ENCODE measurements around the gene B9D1.

Gene B9D1

DNA sequence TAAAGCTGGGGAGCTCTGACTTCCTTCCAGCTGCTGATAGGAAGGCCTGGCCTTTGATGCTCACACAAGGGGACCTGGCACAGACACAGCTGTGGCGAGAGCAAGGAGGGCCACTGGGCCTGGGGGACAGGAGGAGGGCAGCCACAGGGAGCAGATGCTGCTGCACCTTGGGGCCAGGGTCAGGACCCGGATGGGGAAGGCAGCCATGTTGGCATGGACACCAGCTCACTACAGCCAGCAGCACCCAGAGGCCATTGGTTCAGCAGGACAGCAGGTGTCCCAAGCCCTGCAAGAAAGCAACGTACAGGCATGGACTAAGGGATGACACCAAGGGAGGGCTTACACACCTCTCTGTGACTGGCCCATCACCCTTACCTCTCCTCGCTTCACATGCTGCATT lies 40.5 kb upstream of the B9D1 start:
- no peak for TF ChIP-seq FOXP2 (optimal IDR thresholded peaks at IDR 0.05; ENCODE audit: borderline replicate concordance, extremely low read depth, extremely low read length, insufficient read depth)
- no peak for TF ChIP-seq TAF1 (IDR thresholded peaks at IDR 0.05; ENCODE audit: borderline replicate concordance, insufficient read depth, low read length)
- TF ChIP-seq POLR2AphosphoS5 (IDR thresholded peaks at IDR 0.05; ENCODE audit: low read depth, low read length) = no peak
- TF ChIP-seq, protein P1, sequence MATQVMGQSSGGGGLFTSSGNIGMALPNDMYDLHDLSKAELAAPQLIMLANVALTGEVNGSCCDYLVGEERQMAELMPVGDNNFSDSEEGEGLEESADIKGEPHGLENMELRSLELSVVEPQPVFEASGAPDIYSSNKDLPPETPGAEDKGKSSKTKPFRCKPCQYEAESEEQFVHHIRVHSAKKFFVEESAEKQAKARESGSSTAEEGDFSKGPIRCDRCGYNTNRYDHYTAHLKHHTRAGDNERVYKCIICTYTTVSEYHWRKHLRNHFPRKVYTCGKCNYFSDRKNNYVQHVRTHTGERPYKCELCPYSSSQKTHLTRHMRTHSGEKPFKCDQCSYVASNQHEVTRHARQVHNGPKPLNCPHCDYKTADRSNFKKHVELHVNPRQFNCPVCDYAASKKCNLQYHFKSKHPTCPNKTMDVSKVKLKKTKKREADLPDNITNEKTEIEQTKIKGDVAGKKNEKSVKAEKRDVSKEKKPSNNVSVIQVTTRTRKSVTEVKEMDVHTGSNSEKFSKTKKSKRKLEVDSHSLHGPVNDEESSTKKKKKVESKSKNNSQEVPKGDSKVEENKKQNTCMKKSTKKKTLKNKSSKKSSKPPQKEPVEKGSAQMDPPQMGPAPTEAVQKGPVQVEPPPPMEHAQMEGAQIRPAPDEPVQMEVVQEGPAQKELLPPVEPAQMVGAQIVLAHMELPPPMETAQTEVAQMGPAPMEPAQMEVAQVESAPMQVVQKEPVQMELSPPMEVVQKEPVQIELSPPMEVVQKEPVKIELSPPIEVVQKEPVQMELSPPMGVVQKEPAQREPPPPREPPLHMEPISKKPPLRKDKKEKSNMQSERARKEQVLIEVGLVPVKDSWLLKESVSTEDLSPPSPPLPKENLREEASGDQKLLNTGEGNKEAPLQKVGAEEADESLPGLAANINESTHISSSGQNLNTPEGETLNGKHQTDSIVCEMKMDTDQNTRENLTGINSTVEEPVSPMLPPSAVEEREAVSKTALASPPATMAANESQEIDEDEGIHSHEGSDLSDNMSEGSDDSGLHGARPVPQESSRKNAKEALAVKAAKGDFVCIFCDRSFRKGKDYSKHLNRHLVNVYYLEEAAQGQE (IDR thresholded peaks at IDR 0.05; ENCODE audit: insufficient read depth in 1 of 2, low read depth in 2 of 2, low read length in 2 of 2) = no peak
- TF ChIP-seq SIN3A (IDR thresholded peaks at IDR 0.05; ENCODE audit: borderline replicate concordance, insufficient read depth, low read length) = no peak

DNA sequence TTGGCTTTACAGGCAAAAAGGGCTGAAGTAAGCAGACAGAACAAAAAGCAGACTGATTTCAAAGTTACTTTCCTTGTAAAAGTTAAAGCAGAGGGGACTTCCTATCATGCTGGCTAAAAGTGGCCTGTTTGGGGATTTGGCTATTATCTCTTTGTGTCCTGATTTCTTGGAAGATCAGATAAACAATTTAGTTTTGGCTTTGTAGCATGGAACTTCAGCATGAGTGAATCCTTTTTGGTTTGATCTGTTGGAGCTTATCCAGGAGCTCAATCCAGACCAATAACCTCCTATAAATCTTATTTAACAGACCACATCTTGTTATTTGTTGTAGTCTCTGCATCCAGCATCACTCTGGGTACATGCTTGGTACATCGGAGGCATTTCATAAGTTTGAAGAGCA lies 39.6 kb upstream of the B9D1 start:
- TF ChIP-seq TAF1 (IDR thresholded peaks at IDR 0.05; ENCODE audit: borderline replicate concordance, insufficient read depth, low read length) (no peak), POLR2AphosphoS5 (IDR thresholded peaks at IDR 0.05; ENCODE audit: low read depth, low read length) (no peak), FOXP2 (optimal IDR thresholded peaks at IDR 0.05; ENCODE audit: borderline replicate concordance, extremely low read depth, extremely low read length, insufficient read depth) (no peak)
- TF ChIP-seq, protein P1 (IDR thresholded peaks at IDR 0.05; ENCODE audit: insufficient read depth in 1 of 2, low read depth in 2 of 2, low read length in 2 of 2) = no peak

DNA sequence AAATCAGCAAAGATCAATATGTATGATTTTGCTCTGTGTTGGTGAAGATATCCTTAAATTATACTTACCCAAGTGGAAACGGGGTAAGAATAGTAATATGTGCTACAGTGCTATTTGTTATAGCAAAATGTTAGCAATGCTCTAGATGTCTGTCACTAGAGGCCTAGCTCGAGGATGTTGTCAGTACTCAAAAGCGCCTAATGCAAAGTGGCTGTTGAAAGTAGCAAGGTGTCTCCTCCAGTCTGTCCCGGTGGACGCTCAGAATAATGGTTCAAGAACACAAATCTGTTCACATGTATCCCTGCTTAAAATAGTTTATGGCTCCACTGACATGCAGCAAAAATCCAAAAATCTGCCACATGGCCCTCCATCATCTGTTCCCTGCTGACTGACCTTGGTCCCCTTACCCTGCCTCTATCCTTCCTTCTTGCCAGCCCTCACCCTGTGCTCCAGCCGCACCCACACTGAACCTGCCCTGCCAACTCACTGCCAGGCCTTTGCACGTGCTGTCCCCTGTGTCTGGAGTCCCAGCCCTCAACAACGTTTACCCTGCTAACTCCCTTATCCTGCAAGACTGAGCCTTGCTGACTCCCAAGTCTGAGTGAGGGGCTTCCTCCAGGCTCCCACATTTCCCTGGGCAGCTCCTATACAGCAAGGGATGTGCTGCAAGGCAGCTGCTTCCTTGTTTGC lies 38.9 kb upstream of the B9D1 start:
- no peak for TF ChIP-seq POLR2AphosphoS5 (IDR thresholded peaks at IDR 0.05; ENCODE audit: low read depth, low read length)
- TF ChIP-seq TAF1 (IDR thresholded peaks at IDR 0.05; ENCODE audit: borderline replicate concordance, insufficient read depth, low read length) = no peak
- TF ChIP-seq FOXP2 (optimal IDR thresholded peaks at IDR 0.05; ENCODE audit: borderline replicate concordance, extremely low read depth, extremely low read length, insufficient read depth) = no peak
- TF ChIP-seq, protein P1 (IDR thresholded peaks at IDR 0.05; ENCODE audit: insufficient read depth in 1 of 2, low read depth in 2 of 2, low read length in 2 of 2) = no peak
- TF ChIP-seq SIN3A (IDR thresholded peaks at IDR 0.05; ENCODE audit: borderline replicate concordance, insufficient read depth, low read length) = no peak

- TF ChIP-seq, protein P1 (IDR thresholded peaks at IDR 0.05; ENCODE audit: insufficient read depth in 1 of 2, low read depth in 2 of 2, low read length in 2 of 2) = no peak
- no peak for TF ChIP-seq FOXP2 (optimal IDR thresholded peaks at IDR 0.05; ENCODE audit: borderline replicate concordance, extremely low read depth, extremely low read length, insufficient read depth)
- no peak for TF ChIP-seq SIN3A (IDR thresholded peaks at IDR 0.05; ENCODE audit: borderline replicate concordance, insufficient read depth, low read length)
- TF ChIP-seq TAF1 (IDR thresholded peaks at IDR 0.05; ENCODE audit: borderline replicate concordance, insufficient read depth, low read length) = no peak
- no peak for TF ChIP-seq POLR2AphosphoS5 (IDR thresholded peaks at IDR 0.05; ENCODE audit: low read depth, low read length)
These were observed 37.4 kb upstream of the B9D1 start for GRCh38 chr17:19399750-19400450.

Data from PFSK-1 (cell line).